HG03442 (cell line): Measurements from ENCODE around the gene PDE8B.

Source experiments
- ATAC-seq: cut with Tn5 transposase; IDR thresholded peaks from one replicate; pipeline ENCODE4 v1.9.1; 2021; ENCODE audit warnings: mild to moderate bottlenecking, moderate library complexity; ENCODE audit not compliant: unreplicated experiment

The PDE8B gene

DNA sequence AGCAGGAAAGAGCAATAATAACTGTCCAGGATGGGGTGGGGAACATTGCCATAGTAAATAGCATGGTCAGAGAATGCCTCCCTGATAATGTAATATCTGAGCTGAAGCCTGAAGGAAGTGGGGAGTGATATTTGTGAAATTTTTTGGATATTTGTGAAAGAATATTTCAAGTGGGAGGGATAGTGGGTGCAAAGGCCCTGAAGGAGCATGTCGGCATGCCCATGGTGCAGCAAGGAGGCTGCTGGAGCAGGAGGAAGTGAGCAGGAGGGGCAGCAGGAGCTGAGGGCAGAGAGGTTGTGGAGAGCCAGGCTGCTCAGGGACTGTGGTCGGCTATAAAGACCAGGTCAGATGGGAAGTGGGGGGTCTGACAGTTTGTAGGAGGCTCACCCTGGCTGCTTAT is 21.1 kb upstream of the PDE8B start:
- no peak for ATAC-seq

DNA sequence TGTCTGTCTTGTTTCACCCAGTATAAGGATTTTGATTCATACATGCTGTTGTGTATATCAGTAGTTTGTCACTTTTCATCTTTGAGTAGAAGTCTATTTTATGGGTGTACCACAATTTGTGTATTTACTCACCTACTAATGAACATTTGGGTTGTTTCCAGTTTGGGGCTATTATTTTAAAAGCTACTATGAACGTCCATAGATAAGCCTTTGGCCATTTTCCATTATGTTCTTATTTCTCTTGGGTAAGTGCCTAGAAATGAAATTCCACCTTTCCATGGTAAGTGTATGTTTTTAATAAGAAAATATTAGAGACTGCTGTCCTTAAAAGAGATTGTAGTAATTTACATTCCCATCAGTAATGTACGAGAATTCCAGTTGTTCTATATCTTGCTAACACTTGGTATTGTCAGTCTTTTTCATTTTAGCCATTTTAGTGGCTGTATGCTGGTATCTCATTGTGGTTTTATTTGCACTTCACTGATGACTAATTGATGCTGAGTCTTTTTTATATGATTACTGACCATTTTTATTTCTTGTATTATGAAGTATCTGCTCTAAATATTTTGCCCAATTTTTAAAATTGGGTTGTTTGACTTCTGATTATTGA is 17.9 kb upstream of the PDE8B start:
- ATAC-seq: no peak

DNA sequence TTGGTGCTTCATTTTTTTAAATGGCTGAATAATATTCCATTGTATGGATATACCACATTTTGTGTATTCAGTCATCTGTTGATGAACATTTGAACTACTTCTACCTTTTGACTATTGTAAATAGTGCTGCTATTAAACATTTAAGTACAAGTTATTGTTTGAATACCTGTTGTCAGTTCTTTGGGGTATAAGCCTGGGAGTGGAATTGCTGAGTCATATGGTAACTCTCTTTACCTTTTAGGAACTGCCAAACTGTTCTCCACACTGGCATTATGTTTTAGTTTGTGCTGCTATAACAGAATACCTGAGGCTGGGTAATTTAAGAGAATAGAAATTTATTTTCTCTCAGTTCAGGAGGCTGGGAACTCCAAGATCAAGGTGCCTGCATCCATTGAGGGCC is 15.7 kb upstream of the PDE8B start:
- no peak for ATAC-seq

- ATAC-seq: no peak
Measured at GRCh38 chr5:77197840-77198554, 12.5 kb upstream of the PDE8B start.

DNA sequence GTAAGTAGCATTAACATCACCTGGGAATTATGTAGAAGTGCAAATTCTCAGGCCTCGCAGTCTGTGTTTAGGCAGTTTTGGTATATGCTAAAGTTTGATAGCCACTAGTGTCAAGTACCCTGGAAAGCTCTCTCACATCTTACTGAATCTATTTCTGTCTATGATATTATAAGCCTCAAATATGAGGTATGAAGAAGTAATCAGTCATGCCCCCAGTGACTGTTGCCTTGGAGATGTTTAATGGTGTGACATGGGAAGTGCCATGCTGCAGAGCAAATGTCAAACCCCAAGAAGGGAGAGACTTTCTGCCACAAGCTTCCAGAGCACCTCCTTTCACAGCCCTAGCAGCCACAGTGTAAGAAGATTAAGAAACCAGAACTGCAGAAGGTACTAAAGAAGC is 9.8 kb upstream of the PDE8B start:
- ATAC-seq: no peak

DNA sequence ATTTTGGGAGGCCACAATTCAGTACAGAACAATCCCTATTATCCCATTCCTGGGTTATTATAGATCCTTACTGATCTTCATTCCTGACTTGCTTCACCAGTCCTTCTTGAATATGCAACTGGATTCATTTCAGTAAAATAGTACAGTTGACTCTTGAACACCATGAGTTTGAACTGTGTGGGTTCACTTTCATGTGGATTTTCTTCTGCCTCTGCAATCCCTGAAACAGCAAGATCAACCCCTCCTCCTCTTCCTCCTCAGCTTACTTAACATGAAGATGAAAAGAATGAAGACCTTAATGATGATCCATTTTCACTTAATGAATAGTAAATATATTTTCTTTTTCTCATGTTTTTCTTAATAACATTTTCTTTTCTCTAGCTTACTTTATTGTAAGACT is 8.3 kb upstream of the PDE8B start:
- no peak for ATAC-seq

DNA sequence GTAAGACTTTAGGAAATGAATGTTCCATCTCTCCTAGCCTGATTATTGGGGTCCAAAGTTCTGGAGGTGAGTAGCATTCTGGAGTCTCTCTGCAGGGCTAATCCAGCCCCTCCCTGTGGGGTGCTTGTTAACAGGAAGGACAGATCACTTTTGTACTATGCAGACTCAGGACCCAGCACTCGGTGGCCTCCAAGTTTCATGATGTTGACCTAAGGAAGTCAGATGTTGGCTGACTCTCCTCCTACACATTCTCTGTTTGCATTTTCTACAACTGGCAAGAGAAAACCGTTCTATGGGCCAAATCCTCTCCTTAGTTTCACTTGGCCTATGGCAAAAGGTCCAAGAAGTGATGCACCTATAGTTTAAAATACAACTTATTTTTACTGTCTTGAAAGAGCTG is 5.5 kb upstream of the PDE8B start:
- no peak for ATAC-seq

GRCh38 chr5:77208507-77209163 is 1.8 kb upstream of the PDE8B start:
- no peak for ATAC-seq

DNA sequence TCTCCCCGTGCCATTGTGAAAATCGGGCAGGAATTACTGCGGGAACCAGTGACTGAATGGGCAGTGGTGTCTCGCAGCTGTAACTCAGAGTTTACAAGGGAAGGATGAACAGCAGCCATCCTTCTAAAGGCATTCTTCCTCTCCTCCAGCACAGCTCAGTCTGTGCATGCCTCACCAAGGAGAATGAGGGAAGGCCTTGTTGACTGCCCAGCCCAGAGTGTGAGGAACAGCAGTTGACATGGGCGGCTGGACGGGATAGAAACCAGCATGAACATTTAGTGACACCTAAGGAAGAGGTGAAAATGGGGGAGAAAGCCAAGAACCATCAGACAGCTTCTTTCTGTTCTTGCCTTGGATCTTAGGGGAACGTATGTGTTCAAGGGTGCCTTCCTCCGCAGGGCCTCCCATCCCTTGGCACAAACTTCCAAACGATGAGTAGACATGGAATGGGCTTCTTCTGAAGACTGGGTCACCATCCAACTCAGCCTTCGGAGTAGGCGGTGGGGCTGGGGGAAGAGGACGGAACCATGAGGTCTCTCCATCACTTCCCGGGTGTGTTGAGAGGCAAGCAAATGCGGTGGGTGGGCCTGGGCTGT is 887 bp upstream of the PDE8B start:
- no peak for ATAC-seq

GRCh38 chr5:77210964-77211690 is 647 bp downstream of the PDE8B start:
- ATAC-seq: no peak

DNA sequence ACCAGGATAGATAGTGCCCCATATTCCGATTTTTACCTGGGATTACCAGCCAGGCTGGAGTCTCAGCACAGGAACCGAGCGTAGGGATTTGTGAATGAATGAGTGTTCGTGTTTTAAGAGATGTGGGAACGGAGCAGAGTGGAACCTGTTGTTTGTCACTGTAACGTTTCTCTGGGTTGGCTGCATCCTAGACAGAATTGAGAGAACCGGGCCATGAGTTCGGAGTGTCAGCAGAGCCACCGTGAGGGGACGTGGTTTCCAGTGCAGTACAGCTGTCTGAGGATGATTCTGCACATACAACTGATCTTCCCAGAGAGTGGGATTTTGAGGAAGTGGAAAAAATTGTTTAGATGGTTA is 1.2 kb downstream of the PDE8B start:
- no peak for ATAC-seq

- no peak for ATAC-seq
Measured at GRCh38 chr5:77213601-77214000, 3.1 kb downstream of the PDE8B start.

- no peak for ATAC-seq
Measured at GRCh38 chr5:77214151-77214550, 3.7 kb downstream of the PDE8B start.

DNA sequence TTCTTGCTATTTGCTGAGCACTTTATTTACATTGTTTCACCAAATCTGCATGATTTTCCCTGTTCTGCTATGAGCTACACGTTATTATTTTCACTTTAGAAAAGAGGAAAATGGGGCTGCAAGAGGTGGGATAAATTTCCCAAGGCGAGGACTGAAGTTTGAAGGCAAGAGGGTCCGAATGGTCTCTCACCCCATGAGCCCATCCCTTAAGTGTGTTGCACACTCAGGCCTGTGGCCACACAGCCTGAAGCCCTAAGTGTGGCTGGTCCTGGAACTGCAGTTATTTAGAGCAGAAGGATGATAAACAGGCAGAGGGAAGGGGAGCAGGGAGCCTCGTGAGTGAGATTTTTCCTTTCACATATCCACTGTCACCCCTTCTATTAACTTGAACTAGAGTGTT is 7.8 kb downstream of the PDE8B start:
- ATAC-seq: no peak

GRCh38 chr5:77221115-77221514 is 10.6 kb downstream of the PDE8B start:
- no peak for ATAC-seq

GRCh38 chr5:77222722-77223121 is 12.2 kb downstream of the PDE8B start:
- no peak for ATAC-seq

DNA sequence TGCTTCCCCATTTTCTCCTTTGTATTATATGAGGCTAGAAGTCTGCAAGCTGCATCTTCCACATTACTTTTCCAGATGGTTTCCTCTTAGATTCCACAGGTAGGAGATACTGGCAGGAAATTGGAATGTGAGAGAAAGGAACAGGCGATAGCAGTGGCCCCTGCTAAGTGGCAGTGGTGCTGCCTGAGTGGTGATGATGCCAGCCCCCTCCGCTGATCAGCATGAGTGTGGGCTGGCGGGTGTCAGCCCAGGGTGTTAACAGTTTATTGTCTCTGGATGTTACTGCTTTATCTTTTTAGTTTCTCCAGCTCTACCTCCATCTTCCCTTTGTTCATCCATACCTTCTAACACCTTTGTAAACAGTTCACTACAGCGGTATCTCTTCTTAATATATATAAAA is 13.2 kb downstream of the PDE8B start:
- ATAC-seq: no peak

GRCh38 chr5:77224672-77225355 is 14.3 kb downstream of the PDE8B start:
- no peak for ATAC-seq

DNA sequence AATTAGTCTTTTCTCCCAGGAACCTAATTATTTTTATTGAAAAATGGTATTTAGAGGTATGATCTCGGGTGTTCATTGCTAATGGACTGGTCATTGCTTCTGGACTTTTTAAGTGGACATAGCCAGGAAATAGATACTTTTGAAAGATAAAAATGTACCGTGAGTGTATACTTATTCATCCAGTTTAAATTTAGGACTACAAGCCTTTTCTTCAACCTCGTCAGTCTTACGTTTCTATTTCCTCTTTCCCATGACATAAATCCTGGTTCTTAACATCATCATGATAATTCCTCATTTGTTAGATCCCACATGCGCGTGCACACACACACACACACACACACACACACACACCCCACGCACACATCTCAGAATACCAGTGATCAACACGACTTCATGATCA is 15.1 kb downstream of the PDE8B start:
- no peak for ATAC-seq

- no peak for ATAC-seq
Measured at GRCh38 chr5:77229887-77230286, 19.4 kb downstream of the PDE8B start.
